Measurements from ENCODE around the gene CDYL.

CDYL gene

GRCh38 chr6:4804095-4804494 lies 27.9 kb downstream of the CDYL start:
- DNase-seq (ENCODE audit: low spot score): no peak

- DNase-seq (ENCODE audit: low spot score): peak; percentile 41
Measured at GRCh38 chr6:4805553-4806336, 29.5 kb downstream of the CDYL start.

GRCh38 chr6:4806337-4806725 lies 30.1 kb downstream of the CDYL start:
- DNase-seq (ENCODE audit: low spot score): no peak

GRCh38 chr6:4806791-4807190 lies 30.6 kb downstream of the CDYL start:
- DNase-seq (ENCODE audit: low spot score): no peak

GRCh38 chr6:4808396-4808795 lies 32.2 kb downstream of the CDYL start:
- DNase-seq (ENCODE audit: low spot score): no peak

GRCh38 chr6:4809999-4810918 lies 34.1 kb downstream of the CDYL start:
- DNase-seq (ENCODE audit: low spot score): peak; percentile 50

- DNase-seq (ENCODE audit: low spot score): no peak
Measured at GRCh38 chr6:4812068-4812467, 35.9 kb downstream of the CDYL start.

- DNase-seq (ENCODE audit: low spot score): no peak
Measured at GRCh38 chr6:4813055-4813454, 36.9 kb downstream of the CDYL start.

- DNase-seq (ENCODE audit: low spot score): no peak
Measured at GRCh38 chr6:4814212-4814611, 38.0 kb downstream of the CDYL start.

- no peak for DNase-seq (ENCODE audit: low spot score)
Measured at GRCh38 chr6:4814987-4815386, 38.8 kb downstream of the CDYL start.

GRCh38 chr6:4815584-4815983 lies 39.4 kb downstream of the CDYL start:
- DNase-seq (ENCODE audit: low spot score): no peak

- no peak for DNase-seq (ENCODE audit: low spot score)
Measured at GRCh38 chr6:4816904-4817303, 40.7 kb downstream of the CDYL start.

GRCh38 chr6:4817551-4817950 lies 41.3 kb downstream of the CDYL start:
- no peak for DNase-seq (ENCODE audit: low spot score)

- DNase-seq (ENCODE audit: low spot score): no peak
Measured at GRCh38 chr6:4818272-4818938, 42.2 kb downstream of the CDYL start.

- DNase-seq (ENCODE audit: low spot score): no peak
Measured at GRCh38 chr6:4819706-4820283, 43.6 kb downstream of the CDYL start.

- no peak for DNase-seq (ENCODE audit: low spot score)
Measured at GRCh38 chr6:4820704-4821276, 44.6 kb downstream of the CDYL start.

- no peak for DNase-seq (ENCODE audit: low spot score)
Measured at GRCh38 chr6:4822476-4822875, 46.3 kb downstream of the CDYL start.

GRCh38 chr6:4828187-4828698 lies 52.0 kb downstream of the CDYL start:
- DNase-seq (ENCODE audit: low spot score): no peak

GRCh38 chr6:4829089-4829488 lies 52.9 kb downstream of the CDYL start:
- DNase-seq (ENCODE audit: low spot score): no peak

GRCh38 chr6:4835540-4835939 lies 59.3 kb downstream of the CDYL start:
- DNase-seq (ENCODE audit: low spot score): peak; percentile 64

GRCh38 chr6:4840169-4840568 lies 64.0 kb downstream of the CDYL start:
- no peak for DNase-seq (ENCODE audit: low spot score)

GRCh38 chr6:4844108-4844507 lies 67.9 kb downstream of the CDYL start:
- no peak for DNase-seq (ENCODE audit: low spot score)
